SU-DHL-6 (cell line): Measurements from ENCODE around the gene C17orf107.

Source experiments
- EZH2phosphoT487 ChIP-seq: fragments of 200-600 bp; sonication (generic), shearing (Covaris generic); conservative IDR thresholded peaks from 2 replicates; pipeline ENCODE4 v1.6.1; 2018; ENCODE audit warnings: mild to moderate bottlenecking, antibody characterized with exemption, low read length, moderate library complexity, mixed read lengths
- TF ChIP-seq, protein P1 (sequence below): fragments of 200-600 bp; sonication (generic); IDR thresholded peaks from one replicate; pipeline ENCODE4 v1.5.1; 2017; ENCODE audit warnings: antibody characterized with exemption, mild to moderate bottlenecking, low read length, moderate library complexity; ENCODE audit not compliant: insufficient read depth, poor library complexity, severe bottlenecking

DNA sequence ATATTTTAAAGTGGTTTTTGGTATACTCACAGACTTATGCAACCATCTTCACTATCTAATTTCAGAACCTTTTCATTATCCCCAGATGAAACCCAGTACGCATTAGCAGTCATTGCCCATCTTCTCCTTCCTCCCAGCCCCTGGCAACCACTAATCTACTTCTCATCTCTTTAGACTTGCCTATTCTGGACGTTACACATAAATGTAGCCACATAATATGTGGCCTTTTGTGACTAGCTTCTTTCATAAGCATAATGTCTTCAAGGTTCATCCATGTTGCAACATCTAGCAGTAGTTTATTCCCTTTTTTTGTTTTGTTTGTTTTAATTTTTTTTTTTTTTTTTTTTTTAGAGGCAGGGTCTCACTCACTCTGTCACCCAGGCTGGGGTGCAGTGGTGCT, 28.5 kb upstream of the C17orf107 start:
- TF ChIP-seq, protein P1, sequence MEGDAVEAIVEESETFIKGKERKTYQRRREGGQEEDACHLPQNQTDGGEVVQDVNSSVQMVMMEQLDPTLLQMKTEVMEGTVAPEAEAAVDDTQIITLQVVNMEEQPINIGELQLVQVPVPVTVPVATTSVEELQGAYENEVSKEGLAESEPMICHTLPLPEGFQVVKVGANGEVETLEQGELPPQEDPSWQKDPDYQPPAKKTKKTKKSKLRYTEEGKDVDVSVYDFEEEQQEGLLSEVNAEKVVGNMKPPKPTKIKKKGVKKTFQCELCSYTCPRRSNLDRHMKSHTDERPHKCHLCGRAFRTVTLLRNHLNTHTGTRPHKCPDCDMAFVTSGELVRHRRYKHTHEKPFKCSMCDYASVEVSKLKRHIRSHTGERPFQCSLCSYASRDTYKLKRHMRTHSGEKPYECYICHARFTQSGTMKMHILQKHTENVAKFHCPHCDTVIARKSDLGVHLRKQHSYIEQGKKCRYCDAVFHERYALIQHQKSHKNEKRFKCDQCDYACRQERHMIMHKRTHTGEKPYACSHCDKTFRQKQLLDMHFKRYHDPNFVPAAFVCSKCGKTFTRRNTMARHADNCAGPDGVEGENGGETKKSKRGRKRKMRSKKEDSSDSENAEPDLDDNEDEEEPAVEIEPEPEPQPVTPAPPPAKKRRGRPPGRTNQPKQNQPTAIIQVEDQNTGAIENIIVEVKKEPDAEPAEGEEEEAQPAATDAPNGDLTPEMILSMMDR: no peak
- no peak for TF ChIP-seq EZH2phosphoT487
